Activated CD4-positive, alpha-beta T cell treated with anti-CD3 and anti-CD28 coated beads, Interleukin-2, Interleukin-4, amounts not matched to agents 100 ng/mL and 50 ng/mL, durations not matched to agents 16 hours and 8 hours (primary cell): ENCODE data around the gene ADAMTS6.
"Not testable (repeated sequence)": the region's sequence is repeated elsewhere in the genome, so short reads cannot be mapped to it uniquely, and the experiment has no call there.

Experiments used
- DNase-seq: peaks from one replicate; pipeline ENCODE4 v3.0.0-alpha.2; 2020; ENCODE audit warnings: low spot score

ADAMTS6 gene

GRCh38 chr5:65481635-65482295, at the start of gene ADAMTS6:
TSS of gene ADAMTS6 (minus strand) at chr5:65481920. CDS start at chr5:65473673, 8,247 bp downstream.
- DNase-seq, result peak; percentile 83

GRCh38 chr5:65530904-65531303, 49.2 kb upstream of the ADAMTS6 start:
- DNase-seq, result no peak

- no peak for DNase-seq
Observed at GRCh38 chr5:65525726-65526125, 44.0 kb upstream of the ADAMTS6 start.

GRCh38 chr5:65512170-65512937, 30.6 kb upstream of the ADAMTS6 start:
- DNase-seq, result peak; percentile 19

GRCh38 chr5:65508978-65509377, 27.3 kb upstream of the ADAMTS6 start:
- no peak for DNase-seq

GRCh38 chr5:65506961-65507360, 25.2 kb upstream of the ADAMTS6 start:
- no peak for DNase-seq

GRCh38 chr5:65489119-65489518, 7.4 kb upstream of the ADAMTS6 start:
- no peak for DNase-seq

GRCh38 chr5:65488038-65488687, 6.4 kb upstream of the ADAMTS6 start:
- not testable (repeated sequence) for DNase-seq

GRCh38 chr5:65486803-65487202, 5.1 kb upstream of the ADAMTS6 start:
- DNase-seq, result not testable (repeated sequence)

GRCh38 chr5:65485405-65485804, 3.7 kb upstream of the ADAMTS6 start:
- no peak for DNase-seq

- DNase-seq, result peak; percentile 44
Observed at GRCh38 chr5:65483546-65484346, 2.0 kb upstream of the ADAMTS6 start.

GRCh38 chr5:65482736-65483545, 1.2 kb upstream of the ADAMTS6 start:
- peak; percentile 9 for DNase-seq

GRCh38 chr5:65482296-65482735, 596 bp upstream of the ADAMTS6 start:
- no peak for DNase-seq

- DNase-seq, result no peak
Observed at GRCh38 chr5:65481171-65481581, 544 bp downstream of the ADAMTS6 start.

GRCh38 chr5:65480306-65480865, 1.3 kb downstream of the ADAMTS6 start:
- DNase-seq, result peak; percentile 9

GRCh38 chr5:65479527-65479926, 2.2 kb downstream of the ADAMTS6 start:
- no peak for DNase-seq

GRCh38 chr5:65478336-65478735, 3.4 kb downstream of the ADAMTS6 start:
- DNase-seq, result no peak

GRCh38 chr5:65475895-65476294, 5.8 kb downstream of the ADAMTS6 start:
- no peak for DNase-seq

- no peak for DNase-seq
Observed at GRCh38 chr5:65475336-65475735, 6.4 kb downstream of the ADAMTS6 start.

- no peak for DNase-seq
Observed at GRCh38 chr5:65474130-65474711, 7.5 kb downstream of the ADAMTS6 start.
